Inferior parietal cortex (tissue), 1 donor: Measurements from ENCODE around the gene COX7B.
"Not testable (repeated sequence)": the region's sequence is repeated elsewhere in the genome, so short reads cannot be mapped to it uniquely, and the experiment has no call there.

Experiments
- DNase-seq: peaks from one replicate; pipeline ENCODE4 v3.0.0-alpha.2; 2016; ENCODE audit errors: extremely low spot score

The COX7B gene

DNA sequence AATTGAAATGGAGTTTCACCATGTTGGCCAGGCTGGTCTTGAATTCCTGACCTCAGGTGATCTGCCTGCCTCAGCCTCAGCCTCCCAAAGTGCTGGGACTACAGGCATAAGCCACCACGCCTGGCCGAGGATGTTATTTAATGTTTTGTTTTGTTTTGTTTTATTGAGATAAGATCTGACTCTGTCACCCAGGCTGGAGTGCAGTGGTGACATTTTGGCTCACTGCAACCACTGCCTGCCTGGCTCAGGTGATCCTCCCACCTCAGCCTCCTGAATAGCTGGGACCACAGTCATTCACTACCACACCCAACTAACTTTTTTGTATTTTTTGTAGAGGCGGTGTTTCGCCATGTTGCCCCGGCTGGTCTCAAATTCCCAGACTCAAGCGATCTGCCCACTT lies 45.8 kb downstream of the COX7B start:
- not testable (repeated sequence) for DNase-seq

DNA sequence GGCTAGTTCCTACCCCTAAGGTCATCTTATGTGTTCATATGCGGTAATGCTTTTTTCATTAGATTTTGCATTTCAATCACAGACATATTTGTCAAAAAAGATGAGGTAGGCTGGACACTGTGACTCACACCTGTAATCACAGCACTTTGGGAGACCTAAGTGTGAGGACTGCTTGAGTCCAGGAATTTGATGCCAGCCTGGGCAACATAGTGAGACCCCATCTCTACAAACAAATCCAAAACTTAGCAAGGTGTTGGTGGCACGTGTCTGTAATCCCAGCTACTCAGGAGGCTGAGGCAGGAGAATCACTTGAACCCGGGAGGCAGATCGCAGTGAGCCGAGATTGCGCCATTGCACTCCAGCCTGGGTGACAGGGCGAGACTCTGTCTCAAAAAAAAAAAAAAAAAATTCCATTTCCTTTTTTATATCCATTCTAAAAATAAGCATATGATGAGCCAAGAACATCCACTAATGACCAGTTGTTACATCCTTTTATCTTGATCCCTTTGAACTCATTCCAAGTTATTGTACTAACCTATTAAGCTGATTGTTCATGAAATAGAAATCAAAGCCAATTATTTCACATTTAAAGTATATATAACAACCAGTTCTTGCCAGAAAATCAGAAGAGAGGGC lies 46.8 kb downstream of the COX7B start:
- no peak for DNase-seq

DNA sequence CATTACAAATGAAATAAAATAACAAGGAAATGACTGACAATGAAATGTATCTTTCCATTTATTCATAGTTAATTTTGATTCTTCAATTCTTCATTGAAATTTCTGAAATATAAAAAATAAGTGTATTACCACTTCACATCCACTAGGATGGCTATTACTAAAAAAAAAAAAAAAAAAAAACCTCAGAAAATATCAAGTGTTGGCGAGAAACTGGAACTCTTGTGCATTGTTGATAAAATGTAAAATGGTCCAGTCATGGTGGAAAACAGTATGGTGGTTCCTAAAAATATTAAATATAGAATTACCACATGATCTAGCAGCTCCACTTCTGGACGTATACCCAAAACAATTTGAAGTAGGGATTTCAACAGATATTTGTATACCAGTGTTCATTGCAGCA lies 47.3 kb downstream of the COX7B start:
- no peak for DNase-seq

DNA sequence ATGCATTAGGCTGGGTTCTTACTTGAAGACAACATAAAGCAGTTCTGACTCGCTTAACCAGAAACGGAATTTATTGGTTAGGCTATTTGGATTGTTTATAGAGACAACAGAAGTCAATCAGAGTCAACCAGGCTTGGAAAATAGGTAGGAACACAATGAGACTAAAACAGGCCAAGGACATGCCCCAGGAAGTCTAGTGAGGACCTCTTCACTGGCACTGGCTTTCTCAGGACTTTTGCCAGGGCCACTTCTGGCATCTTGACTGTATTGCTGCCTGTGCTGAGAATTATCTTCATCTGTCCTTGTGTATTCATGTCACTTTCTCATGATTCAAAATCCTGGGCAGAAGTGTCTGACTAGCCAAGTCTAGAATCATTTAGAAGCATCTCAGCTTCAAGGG lies 50.6 kb downstream of the COX7B start:
- DNase-seq, result no peak

DNA sequence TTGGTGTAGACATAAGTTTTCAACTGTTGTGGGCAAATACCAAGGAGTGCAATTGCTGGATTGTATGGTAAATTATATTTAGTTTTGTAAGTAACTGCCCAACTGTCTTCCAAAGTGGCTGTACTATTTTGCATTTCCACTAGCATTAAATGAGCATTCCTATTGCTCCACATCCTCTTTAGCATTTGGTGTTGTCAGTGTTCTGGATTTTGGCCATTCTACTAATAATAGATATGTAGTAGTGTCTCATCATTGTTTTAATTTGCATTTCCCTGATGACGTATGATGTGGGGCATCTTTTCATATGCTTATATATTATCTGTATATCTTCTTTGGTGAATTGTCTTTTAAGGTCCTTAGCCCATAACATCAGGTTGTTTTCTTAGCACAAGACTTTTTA lies 52.9 kb downstream of the COX7B start:
- DNase-seq, result no peak

DNA sequence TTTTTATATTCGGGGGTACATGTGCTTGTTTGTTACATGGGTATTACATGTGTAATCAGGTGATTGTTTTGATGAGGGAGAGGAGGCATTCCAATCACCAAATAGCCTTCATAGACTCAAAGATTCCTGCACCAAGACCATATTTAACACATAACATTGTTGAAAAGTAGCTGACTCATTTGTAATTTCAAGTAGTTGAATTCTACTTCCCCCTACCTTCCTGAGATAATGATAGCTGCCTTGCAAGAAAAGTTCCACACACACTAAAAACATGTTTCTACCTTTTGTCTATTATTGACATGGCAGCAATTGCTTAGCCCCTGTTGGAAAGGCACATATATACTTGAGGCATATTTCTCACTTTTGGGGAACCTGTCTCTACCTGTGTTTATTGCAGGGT lies 54.0 kb downstream of the COX7B start:
- no peak for DNase-seq

DNA sequence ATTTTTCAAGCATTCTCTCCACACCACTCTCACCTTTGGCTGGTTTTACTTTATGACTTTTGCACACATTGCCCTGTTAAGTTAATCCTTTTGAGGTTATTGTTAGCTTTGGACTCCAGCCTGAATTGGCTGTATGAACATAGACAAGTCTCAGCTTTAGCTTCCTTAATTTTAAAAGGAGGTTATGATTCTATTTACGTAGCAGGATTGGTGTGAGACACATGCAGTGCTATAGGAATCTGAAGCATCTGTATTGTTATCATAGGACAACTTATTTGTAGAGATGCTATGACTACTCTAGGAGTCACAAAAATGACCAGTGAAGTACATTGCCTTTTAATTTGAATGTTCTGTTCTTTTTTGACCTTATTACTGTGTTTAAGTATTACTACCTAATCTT lies 54.4 kb downstream of the COX7B start:
- DNase-seq, result no peak
